ENCODE measurements around the gene PTPRG.
A peak's percentile ranks its signal among the peaks of the same experiment; 100 is the strongest.

Gene PTPRG

GRCh38 chr3:61564395-61565059 is 3.2 kb downstream of the PTPRG start:
- peak overlapping the region; percentile 86 for H3K4me2 ChIP-seq (ENCODE audit: low read length)
- no peaks in the 10 kb centered on the region for H3K27me3 ChIP-seq (ENCODE audit: control insufficient read depth, insufficient read depth, low read length)
- TF ChIP-seq CTCF (IDR thresholded peaks at IDR 0.05) = peak; percentile 93
- peak overlapping the region; percentile 94 for H3K27ac ChIP-seq
- H3K4me1 ChIP-seq = peaks cover 23% of the 10 kb centered on the region
- no peak overlapping the region for H3K9ac ChIP-seq
- peak overlapping the region; percentile 87 for H3K4me3 ChIP-seq (ENCODE audit: low read depth, low read length)
- no peaks in the 10 kb centered on the region for H3K36me3 ChIP-seq (ENCODE audit: control insufficient read depth, insufficient read depth, low read length)
- peak overlapping the region; percentile 54 for H2AFZ ChIP-seq
- H3K9me3 ChIP-seq (ENCODE audit: control insufficient read depth, low read length) = no peaks in the 10 kb centered on the region
- H3K79me2 ChIP-seq = peaks cover 64% of the 10 kb centered on the region

GRCh38 chr3:61565569-61565968 is 4.2 kb downstream of the PTPRG start:
- H2AFZ ChIP-seq = no peak overlapping the region
- TF ChIP-seq CTCF (IDR thresholded peaks at IDR 0.05) = no peak
- no peaks in the 10 kb centered on the region for H3K27me3 ChIP-seq (ENCODE audit: control insufficient read depth, insufficient read depth, low read length)
- no peak overlapping the region for H3K4me2 ChIP-seq (ENCODE audit: low read length)
- no peak overlapping the region for H3K4me3 ChIP-seq (ENCODE audit: low read depth, low read length)
- H3K9ac ChIP-seq = no peak overlapping the region
- no peak overlapping the region for H3K27ac ChIP-seq
- H3K36me3 ChIP-seq (ENCODE audit: control insufficient read depth, insufficient read depth, low read length) = no peaks in the 10 kb centered on the region
- H3K4me1 ChIP-seq = peaks cover 23% of the 10 kb centered on the region
- peaks cover 66% of the 10 kb centered on the region for H3K79me2 ChIP-seq
- H3K9me3 ChIP-seq (ENCODE audit: control insufficient read depth, low read length) = no peaks in the 10 kb centered on the region

GRCh38 chr3:61568127-61568526 is 6.8 kb downstream of the PTPRG start:
- peaks cover 29% of the 10 kb centered on the region for H3K4me1 ChIP-seq
- peaks cover 68% of the 10 kb centered on the region for H3K79me2 ChIP-seq
- H2AFZ ChIP-seq = no peak overlapping the region
- no peak overlapping the region for H3K4me3 ChIP-seq (ENCODE audit: low read depth, low read length)
- no peak for TF ChIP-seq CTCF (IDR thresholded peaks at IDR 0.05)
- no peak overlapping the region for H3K4me2 ChIP-seq (ENCODE audit: low read length)
- no peak overlapping the region for H3K9ac ChIP-seq
- no peaks in the 10 kb centered on the region for H3K36me3 ChIP-seq (ENCODE audit: control insufficient read depth, insufficient read depth, low read length)
- no peaks in the 10 kb centered on the region for H3K27me3 ChIP-seq (ENCODE audit: control insufficient read depth, insufficient read depth, low read length)
- H3K9me3 ChIP-seq (ENCODE audit: control insufficient read depth, low read length) = no peaks in the 10 kb centered on the region
- H3K27ac ChIP-seq = no peak overlapping the region

GRCh38 chr3:61569856-61570580 is 8.6 kb downstream of the PTPRG start:
- no peak overlapping the region for H3K9ac ChIP-seq
- H3K27ac ChIP-seq = no peak overlapping the region

More at GRCh38 chr3:61569856-61570580, 8.6 kb downstream of the PTPRG start:
- peaks cover 27% of the 10 kb centered on the region for H3K4me1 ChIP-seq
- no peaks in the 10 kb centered on the region for H3K27me3 ChIP-seq (ENCODE audit: control insufficient read depth, insufficient read depth, low read length)
- peaks cover 68% of the 10 kb centered on the region for H3K79me2 ChIP-seq
- H3K9me3 ChIP-seq (ENCODE audit: control insufficient read depth, low read length) = no peaks in the 10 kb centered on the region
- H3K4me2 ChIP-seq (ENCODE audit: low read length) = no peak overlapping the region
- H3K36me3 ChIP-seq (ENCODE audit: control insufficient read depth, insufficient read depth, low read length) = no peaks in the 10 kb centered on the region
- no peak for TF ChIP-seq CTCF (IDR thresholded peaks at IDR 0.05)
- H3K4me3 ChIP-seq (ENCODE audit: low read depth, low read length) = no peak overlapping the region
- H2AFZ ChIP-seq = no peak overlapping the region

All from parathyroid adenoma (tissue), 2 donors.